HG03139 (cell line): ENCODE data around the gene PLD5.
"Not testable (repeated sequence)": the region's sequence is repeated elsewhere in the genome, so short reads cannot be mapped to it uniquely, and the experiment has no call there.

Experiments used
- ATAC-seq: cut with Tn5 transposase; IDR thresholded peaks from one replicate; pipeline ENCODE4 v1.9.1; 2021; ENCODE audit not compliant: unreplicated experiment

Gene PLD5

GRCh38 chr1:242506724-242507123 lies 17.8 kb downstream of the PLD5 start:
- no peak for ATAC-seq

- ATAC-seq = no peak
These were observed 35.0 kb downstream of the PLD5 start for GRCh38 chr1:242489545-242489944.

GRCh38 chr1:242477944-242478343 lies 46.6 kb downstream of the PLD5 start:
- ATAC-seq = no peak

GRCh38 chr1:242470774-242471173 lies 53.7 kb downstream of the PLD5 start:
- no peak for ATAC-seq

GRCh38 chr1:242468784-242469183 lies 55.7 kb downstream of the PLD5 start:
- ATAC-seq = no peak

GRCh38 chr1:242467556-242468145 lies 56.8 kb downstream of the PLD5 start:
- ATAC-seq = peak; percentile 80

- ATAC-seq = no peak
These were observed 61.6 kb downstream of the PLD5 start for GRCh38 chr1:242462867-242463266.

- not testable (repeated sequence) for ATAC-seq
These were observed 64.8 kb downstream of the PLD5 start for GRCh38 chr1:242459740-242460139.

- ATAC-seq = no peak
These were observed 67.7 kb downstream of the PLD5 start for GRCh38 chr1:242456726-242457269.

- ATAC-seq = no peak
These were observed 69.5 kb downstream of the PLD5 start for GRCh38 chr1:242455052-242455361.

- ATAC-seq = peak; percentile 62
These were observed 70.0 kb downstream of the PLD5 start for GRCh38 chr1:242454262-242455051.

GRCh38 chr1:242452573-242452972 lies 71.9 kb downstream of the PLD5 start:
- no peak for ATAC-seq

GRCh38 chr1:242449661-242450060 lies 74.8 kb downstream of the PLD5 start:
- no peak for ATAC-seq

GRCh38 chr1:242448910-242449645 lies 75.4 kb downstream of the PLD5 start:
- ATAC-seq = no peak

GRCh38 chr1:242447689-242448088 lies 76.8 kb downstream of the PLD5 start:
- no peak for ATAC-seq

GRCh38 chr1:242440757-242441156 lies 83.7 kb downstream of the PLD5 start:
- ATAC-seq = no peak

GRCh38 chr1:242435200-242435599 lies 89.3 kb downstream of the PLD5 start:
- no peak for ATAC-seq

GRCh38 chr1:242432491-242433095 lies 91.9 kb downstream of the PLD5 start:
- ATAC-seq = no peak

- no peak for ATAC-seq
These were observed 92.7 kb downstream of the PLD5 start for GRCh38 chr1:242431786-242432185.

- no peak for ATAC-seq
These were observed 93.5 kb downstream of the PLD5 start for GRCh38 chr1:242430956-242431355.

GRCh38 chr1:242428399-242429190 lies 95.9 kb downstream of the PLD5 start:
- no peak for ATAC-seq
